ENCODE measurements around the gene CCDC167. TPM values are rescaled to one million over a fixed set of nuclear protein-coding genes. Genes with fewer than 3 reads are reported as not detected.

Gene CCDC167
- total RNA-seq, 1 donor from 2014 or later = 24.0 TPM

DNA sequence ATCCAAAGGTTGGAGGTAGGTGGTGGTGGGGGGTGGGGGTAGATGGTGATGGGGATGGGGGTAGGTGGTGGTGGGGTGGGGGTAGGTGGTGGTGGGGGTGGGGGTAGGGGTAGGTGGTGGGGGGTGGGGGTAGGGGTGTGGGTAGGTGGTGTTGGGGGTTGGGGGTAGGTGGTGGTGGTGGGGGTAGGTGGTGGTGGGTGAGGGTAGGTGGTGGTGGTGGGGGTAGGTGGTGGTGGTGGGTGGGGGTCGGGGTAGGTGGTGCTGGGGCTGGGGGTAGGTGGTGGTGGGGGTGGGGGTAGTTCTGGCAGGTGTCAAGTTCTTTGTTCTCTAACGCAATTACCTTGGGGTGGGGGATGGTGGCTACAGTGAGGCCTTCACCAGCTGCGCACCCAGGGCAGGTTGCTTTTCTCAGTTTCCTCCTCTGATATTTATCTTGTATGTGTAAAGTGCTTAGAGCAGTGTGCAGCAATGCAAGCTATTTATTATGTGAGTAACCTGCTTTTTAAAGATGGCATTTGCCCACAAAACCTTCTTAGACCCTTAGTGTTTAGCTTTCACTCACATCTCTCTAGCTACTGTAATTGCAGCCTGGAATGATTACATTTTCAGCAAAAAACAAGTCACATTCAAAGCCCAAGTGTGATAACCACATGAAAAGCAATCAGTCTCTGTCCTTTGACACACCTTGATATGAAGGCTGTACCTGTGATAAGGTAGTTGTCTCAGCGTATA lies 8.2 kb upstream of the CCDC167 start:
- Histone ChIP-seq H3K9ac (ENCODE audit: low read length) (no peak overlapping the region), H3K4me2 (ENCODE audit: low read length) (no peak overlapping the region), H3K36me3 (ENCODE audit: insufficient read depth, low read length) (no peaks in the 10 kb centered on the region), H2AFZ (ENCODE audit: low read depth, low read length) (no peak overlapping the region), H3K27ac (ENCODE audit: low read depth, low read length) (no peak overlapping the region), H4K20me1 (ENCODE audit: insufficient read depth, low read length) (no peaks in the 10 kb centered on the region), H3K27me3 (ENCODE audit: insufficient read depth, low read length) (peaks cover 23% of the 10 kb centered on the region), H3K9me3 (ENCODE audit: insufficient read depth, low read depth, low read length) (no peaks in the 10 kb centered on the region), H3K79me2 (ENCODE audit: insufficient read depth, low read length) (no peaks in the 10 kb centered on the region), H3K4me3 (ENCODE audit: insufficient read depth, low read depth, low read length) (no peak overlapping the region), H3K4me1 (ENCODE audit: insufficient read depth, low read length) (no peaks in the 10 kb centered on the region)
- Mint-ChIP-seq H3K9me3 (ENCODE audit: unreplicated experiment) (peaks cover 4% of the 10 kb centered on the region), H3K4me3 (ENCODE audit: unreplicated experiment) (no peak overlapping the region), H3K27me3 (ENCODE audit: low read depth, unreplicated experiment) (peaks cover 43% of the 10 kb centered on the region), H3K4me1 (ENCODE audit: low read depth, unreplicated experiment) (peaks cover 3% of the 10 kb centered on the region), H3K36me3 (ENCODE audit: low read depth, unreplicated experiment) (no peaks in the 10 kb centered on the region), H3K27ac (ENCODE audit: unreplicated experiment) (no peak overlapping the region)
- TF ChIP-seq, protein P1, sequence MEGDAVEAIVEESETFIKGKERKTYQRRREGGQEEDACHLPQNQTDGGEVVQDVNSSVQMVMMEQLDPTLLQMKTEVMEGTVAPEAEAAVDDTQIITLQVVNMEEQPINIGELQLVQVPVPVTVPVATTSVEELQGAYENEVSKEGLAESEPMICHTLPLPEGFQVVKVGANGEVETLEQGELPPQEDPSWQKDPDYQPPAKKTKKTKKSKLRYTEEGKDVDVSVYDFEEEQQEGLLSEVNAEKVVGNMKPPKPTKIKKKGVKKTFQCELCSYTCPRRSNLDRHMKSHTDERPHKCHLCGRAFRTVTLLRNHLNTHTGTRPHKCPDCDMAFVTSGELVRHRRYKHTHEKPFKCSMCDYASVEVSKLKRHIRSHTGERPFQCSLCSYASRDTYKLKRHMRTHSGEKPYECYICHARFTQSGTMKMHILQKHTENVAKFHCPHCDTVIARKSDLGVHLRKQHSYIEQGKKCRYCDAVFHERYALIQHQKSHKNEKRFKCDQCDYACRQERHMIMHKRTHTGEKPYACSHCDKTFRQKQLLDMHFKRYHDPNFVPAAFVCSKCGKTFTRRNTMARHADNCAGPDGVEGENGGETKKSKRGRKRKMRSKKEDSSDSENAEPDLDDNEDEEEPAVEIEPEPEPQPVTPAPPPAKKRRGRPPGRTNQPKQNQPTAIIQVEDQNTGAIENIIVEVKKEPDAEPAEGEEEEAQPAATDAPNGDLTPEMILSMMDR (IDR thresholded peaks at IDR 0.05; ENCODE audit: insufficient read depth, low read depth, low read length) = no peak
- no peak for TF ChIP-seq EZH2 (IDR thresholded peaks at IDR 0.05; ENCODE audit: insufficient read depth, low read length)
- DNase-seq (ENCODE audit: low read depth) (no peak), FAIRE-seq (no peak)

DNA sequence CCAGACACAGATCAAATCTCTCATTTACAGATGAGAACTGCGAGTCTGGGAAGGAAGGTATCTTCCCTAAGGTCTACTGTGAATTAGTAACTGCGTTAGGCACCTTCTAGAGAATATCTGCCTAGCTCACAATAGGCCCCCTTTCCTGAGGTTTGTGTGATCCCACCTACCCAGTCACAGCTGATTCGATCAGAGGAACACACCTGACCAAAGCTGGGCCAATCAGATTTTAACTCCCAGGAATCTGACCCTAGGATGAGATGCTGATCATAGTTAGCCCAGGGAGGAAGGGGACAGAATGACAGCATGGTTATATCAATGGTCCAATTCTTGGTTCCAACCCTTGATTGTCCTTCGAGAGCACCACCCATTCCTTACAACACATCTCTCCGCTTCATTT lies 7.4 kb upstream of the CCDC167 start:
- Histone ChIP-seq H3K27me3 (ENCODE audit: insufficient read depth, low read length) (peaks cover 15% of the 10 kb centered on the region), H3K9ac (ENCODE audit: low read length) (no peak overlapping the region), H3K9me3 (ENCODE audit: insufficient read depth, low read depth, low read length) (no peaks in the 10 kb centered on the region), H3K4me1 (ENCODE audit: insufficient read depth, low read length) (no peaks in the 10 kb centered on the region), H3K4me3 (ENCODE audit: insufficient read depth, low read depth, low read length) (no peak overlapping the region), H3K79me2 (ENCODE audit: insufficient read depth, low read length) (no peaks in the 10 kb centered on the region), H3K4me2 (ENCODE audit: low read length) (no peak overlapping the region), H4K20me1 (ENCODE audit: insufficient read depth, low read length) (no peaks in the 10 kb centered on the region), H3K27ac (ENCODE audit: low read depth, low read length) (no peak overlapping the region), H3K36me3 (ENCODE audit: insufficient read depth, low read length) (no peaks in the 10 kb centered on the region), H2AFZ (ENCODE audit: low read depth, low read length) (no peak overlapping the region)
- H3K27ac Mint-ChIP-seq (ENCODE audit: unreplicated experiment) = no peak overlapping the region
- H3K36me3 Mint-ChIP-seq (ENCODE audit: low read depth, unreplicated experiment) = no peaks in the 10 kb centered on the region
- DNase-seq (ENCODE audit: low read depth) (no peak), FAIRE-seq (no peak)
- TF ChIP-seq, protein P1 (IDR thresholded peaks at IDR 0.05; ENCODE audit: insufficient read depth, low read depth, low read length) = no peak
- no peak for TF ChIP-seq EZH2 (IDR thresholded peaks at IDR 0.05; ENCODE audit: insufficient read depth, low read length)
- no peak overlapping the region for H3K4me3 Mint-ChIP-seq (ENCODE audit: unreplicated experiment)
- no peaks in the 10 kb centered on the region for H3K4me1 Mint-ChIP-seq (ENCODE audit: low read depth, unreplicated experiment)
- H3K27me3 Mint-ChIP-seq (ENCODE audit: low read depth, unreplicated experiment) = peaks cover 40% of the 10 kb centered on the region
- H3K9me3 Mint-ChIP-seq (ENCODE audit: unreplicated experiment) = peaks cover 4% of the 10 kb centered on the region

DNA sequence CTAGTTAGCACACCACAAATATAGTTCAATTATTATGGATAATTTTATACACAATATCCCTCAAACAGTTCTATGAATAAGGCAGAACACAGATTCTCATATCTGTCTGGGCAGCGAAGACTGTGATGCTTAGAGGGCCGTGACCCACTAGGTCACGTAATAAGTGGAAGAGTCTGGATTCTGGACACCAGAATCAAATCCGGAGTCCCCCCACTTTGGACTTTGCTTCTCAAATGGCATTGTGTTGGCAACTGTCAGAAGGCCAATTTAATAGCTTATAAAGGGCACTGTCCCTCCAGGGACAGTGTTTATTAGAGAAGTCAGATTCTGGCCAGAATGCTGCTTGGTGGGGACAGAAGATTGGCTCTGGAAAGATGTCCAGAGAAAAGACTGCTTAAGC lies 6.8 kb upstream of the CCDC167 start:
- peaks cover 9% of the 10 kb centered on the region for H3K27me3 ChIP-seq (ENCODE audit: insufficient read depth, low read length)
- H3K27ac ChIP-seq (ENCODE audit: low read depth, low read length) = no peak overlapping the region
- no peaks in the 10 kb centered on the region for H3K79me2 ChIP-seq (ENCODE audit: insufficient read depth, low read length)
- no peak overlapping the region for H2AFZ ChIP-seq (ENCODE audit: low read depth, low read length)
- H3K4me2 ChIP-seq (ENCODE audit: low read length) = no peak overlapping the region
- Mint-ChIP-seq H3K4me1 (ENCODE audit: low read depth, unreplicated experiment) (no peaks in the 10 kb centered on the region), H3K4me3 (ENCODE audit: unreplicated experiment) (no peak overlapping the region), H3K9me3 (ENCODE audit: unreplicated experiment) (peaks cover 4% of the 10 kb centered on the region), H3K27ac (ENCODE audit: unreplicated experiment) (no peak overlapping the region), H3K36me3 (ENCODE audit: low read depth, unreplicated experiment) (no peaks in the 10 kb centered on the region), H3K27me3 (ENCODE audit: low read depth, unreplicated experiment) (peaks cover 35% of the 10 kb centered on the region)
- H3K4me3 ChIP-seq (ENCODE audit: insufficient read depth, low read depth, low read length) = no peak overlapping the region
- no peak for DNase-seq (ENCODE audit: low read depth)
- no peaks in the 10 kb centered on the region for H3K36me3 ChIP-seq (ENCODE audit: insufficient read depth, low read length)
- no peak for FAIRE-seq
- no peaks in the 10 kb centered on the region for H3K9me3 ChIP-seq (ENCODE audit: insufficient read depth, low read depth, low read length)
- H3K9ac ChIP-seq (ENCODE audit: low read length) = no peak overlapping the region
- H4K20me1 ChIP-seq (ENCODE audit: insufficient read depth, low read length) = no peaks in the 10 kb centered on the region
- TF ChIP-seq, protein P1 (IDR thresholded peaks at IDR 0.05; ENCODE audit: insufficient read depth, low read depth, low read length) = no peak
- no peak for TF ChIP-seq EZH2 (IDR thresholded peaks at IDR 0.05; ENCODE audit: insufficient read depth, low read length)
- H3K4me1 ChIP-seq (ENCODE audit: insufficient read depth, low read length) = no peaks in the 10 kb centered on the region
